GM19035 (cell line): ENCODE results near the gene CCDC9.

ENCODE experiments used
- ATAC-seq: cut with Tn5 transposase; IDR thresholded peaks from one replicate; pipeline ENCODE4 v1.9.1; 2021; ENCODE audit not compliant: unreplicated experiment

The CCDC9 gene

GRCh38 chr19:47255879-47256692, at the start of gene CCDC9:
CCDC9 (plus strand) TSS chr19:47256525; CDS start chr19:47258401, 1,876 bp downstream.
- peak; percentile 50 for ATAC-seq

DNA sequence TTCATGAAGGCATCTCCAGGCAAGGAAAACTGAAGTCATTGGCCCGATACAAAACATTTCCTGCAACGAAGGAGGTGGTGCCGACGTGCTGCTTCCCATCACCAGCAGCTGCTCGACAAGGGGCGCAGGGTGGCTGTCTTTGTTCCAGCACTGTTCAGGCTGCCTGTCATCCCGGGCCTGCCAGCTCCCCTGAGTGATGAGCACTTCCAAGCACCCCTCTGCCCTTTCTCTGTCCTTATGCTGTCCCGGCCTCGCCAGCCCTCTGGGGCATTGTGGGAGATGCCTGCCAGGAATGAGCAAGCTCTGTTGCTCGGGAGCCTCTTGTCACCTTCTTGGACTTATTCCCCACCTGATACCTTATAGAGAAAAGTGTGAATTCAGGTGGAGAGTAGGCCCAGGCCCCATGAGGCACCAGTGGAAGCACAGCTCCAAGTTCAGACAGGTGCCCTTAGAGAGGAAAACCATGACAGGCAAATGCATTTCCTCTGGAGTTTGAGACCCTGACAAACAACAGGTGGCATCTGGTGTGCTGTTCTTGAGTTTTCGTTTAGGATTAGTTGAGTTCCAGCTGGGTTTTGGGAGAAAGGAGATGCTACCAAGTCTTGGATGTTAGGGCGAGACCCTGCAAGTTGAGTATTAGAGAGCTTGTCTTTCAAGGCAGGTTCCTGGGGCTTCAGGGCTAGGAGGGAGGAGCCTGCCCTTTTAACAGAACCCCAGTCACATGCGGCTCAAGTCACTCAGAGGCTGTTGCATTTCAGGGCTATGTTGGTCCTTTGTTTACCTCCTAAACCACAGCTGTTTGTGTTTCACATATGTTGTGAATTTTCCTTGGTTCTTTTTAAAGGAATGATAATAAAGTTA, 46.8 kb upstream of the CCDC9 start:
- ATAC-seq = no peak

DNA sequence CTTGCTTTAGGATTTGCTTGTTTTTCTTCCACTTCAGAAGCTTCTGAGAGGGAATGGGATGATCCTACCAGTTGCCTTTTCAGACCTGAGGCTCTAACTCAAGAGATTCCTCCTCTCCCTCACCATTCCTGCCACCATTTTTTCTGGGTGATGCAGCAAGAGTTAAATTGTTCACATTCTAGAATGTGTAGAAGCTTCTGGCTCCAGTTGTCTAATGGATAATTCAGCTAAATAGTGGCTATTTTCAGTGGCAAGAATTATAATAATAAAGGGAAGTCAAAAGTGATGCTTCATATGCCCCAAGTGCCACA, 46.2 kb upstream of the CCDC9 start:
- no peak for ATAC-seq

- no peak for ATAC-seq
Observed at GRCh38 chr19:47210689-47211316, 45.5 kb upstream of the CCDC9 start.

- ATAC-seq = no peak
Observed at GRCh38 chr19:47215581-47215980, 40.7 kb upstream of the CCDC9 start.

GRCh38 chr19:47221080-47221841, 35.1 kb upstream of the CCDC9 start:
- no peak for ATAC-seq

DNA sequence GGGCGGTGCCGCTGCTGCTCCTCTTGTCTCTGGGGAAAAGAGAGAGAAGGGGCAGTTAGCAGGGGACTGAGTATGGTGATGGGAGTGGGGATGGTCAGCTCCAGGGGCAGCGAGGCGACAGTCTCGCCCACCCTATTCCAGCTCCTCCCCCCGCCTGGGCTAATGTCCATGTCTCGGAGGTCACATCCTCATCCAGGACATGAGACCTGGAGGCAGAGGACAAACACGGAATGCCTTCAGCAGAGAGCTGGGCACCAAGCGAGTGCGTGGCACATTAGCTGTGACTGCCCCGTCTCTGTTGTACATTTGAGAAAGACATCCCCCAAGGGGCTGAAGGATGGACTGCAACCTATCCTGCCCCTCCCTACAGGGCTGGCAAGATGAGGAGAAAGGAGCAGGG, 34.4 kb upstream of the CCDC9 start:
- ATAC-seq = no peak

DNA sequence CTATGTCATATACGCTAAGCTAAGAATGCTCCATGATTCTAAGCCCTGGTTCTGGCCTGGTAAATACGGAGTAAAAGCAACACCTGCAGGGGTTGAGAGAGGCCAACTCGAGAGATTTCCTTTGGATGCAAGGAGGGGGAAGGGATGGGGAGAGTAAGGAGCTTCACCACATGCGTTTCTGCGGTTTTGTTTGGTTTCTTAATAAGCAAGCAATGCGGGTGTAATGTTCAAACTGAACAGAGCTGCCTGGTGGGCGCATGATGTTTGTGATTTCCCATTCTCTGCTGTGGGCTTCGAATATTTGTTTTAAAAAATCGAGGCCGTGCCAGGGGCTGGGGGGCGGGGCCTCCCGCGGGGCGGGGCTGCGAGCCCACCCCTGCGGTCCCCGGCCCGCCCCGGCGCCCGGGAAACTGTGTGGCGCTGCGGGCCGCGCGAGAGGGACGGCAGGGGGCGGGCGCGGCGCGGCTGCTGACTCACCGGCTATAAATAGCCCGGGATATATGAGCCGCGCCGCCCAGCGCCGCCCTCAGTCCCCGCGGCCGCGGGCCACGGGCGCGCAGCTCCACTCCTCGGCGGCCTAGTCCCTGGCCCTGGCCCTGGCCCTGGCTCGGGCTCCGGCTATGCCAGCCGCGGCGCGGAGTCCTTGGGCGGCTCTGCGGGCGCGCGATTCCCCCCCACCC, 30.4 kb upstream of the CCDC9 start:
- peak; percentile 46 for ATAC-seq

- ATAC-seq = no peak
Observed at GRCh38 chr19:47226426-47227351, 29.6 kb upstream of the CCDC9 start.

DNA sequence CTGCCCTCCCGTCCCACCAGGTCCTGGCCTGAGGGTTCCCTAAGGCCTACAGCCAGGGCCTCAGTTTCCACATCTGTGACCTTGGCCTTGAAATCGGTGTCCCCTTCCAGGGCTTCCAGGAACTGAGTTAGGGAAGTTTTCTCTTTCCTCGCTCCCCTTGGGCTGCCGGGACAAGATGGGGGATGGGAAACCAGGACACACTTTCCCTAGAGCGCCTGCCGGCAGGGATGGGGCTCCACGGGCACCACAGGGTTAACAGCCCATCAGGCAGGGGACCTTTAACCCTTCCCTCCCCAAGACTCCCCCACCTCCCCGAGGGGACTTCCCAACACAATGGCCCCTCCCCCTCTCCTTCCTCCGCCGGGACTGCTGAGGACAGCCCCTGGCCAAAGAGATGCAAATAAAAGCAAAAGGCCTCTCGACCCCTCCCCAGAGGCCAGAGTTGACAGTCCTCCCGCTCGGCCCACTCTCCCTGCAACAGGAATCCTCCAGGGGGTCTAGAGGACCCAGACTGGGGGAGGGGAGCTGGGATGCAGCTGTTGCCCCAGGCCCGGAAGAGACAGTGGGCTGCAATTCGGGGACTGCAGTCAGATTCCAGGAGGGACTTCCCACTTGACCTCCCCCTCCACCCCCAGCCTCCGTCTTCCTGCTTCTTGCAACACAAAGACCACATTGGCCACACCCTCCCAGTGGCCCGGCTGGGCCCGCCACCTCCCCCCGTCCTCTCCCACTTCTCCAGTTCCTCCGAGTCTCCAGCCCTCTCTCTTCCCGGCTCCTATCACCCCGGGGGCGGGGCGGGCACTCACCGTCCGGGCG, 28.8 kb upstream of the CCDC9 start:
- no peak for ATAC-seq

- ATAC-seq = no peak
Observed at GRCh38 chr19:47228168-47228936, 28.0 kb upstream of the CCDC9 start.

DNA sequence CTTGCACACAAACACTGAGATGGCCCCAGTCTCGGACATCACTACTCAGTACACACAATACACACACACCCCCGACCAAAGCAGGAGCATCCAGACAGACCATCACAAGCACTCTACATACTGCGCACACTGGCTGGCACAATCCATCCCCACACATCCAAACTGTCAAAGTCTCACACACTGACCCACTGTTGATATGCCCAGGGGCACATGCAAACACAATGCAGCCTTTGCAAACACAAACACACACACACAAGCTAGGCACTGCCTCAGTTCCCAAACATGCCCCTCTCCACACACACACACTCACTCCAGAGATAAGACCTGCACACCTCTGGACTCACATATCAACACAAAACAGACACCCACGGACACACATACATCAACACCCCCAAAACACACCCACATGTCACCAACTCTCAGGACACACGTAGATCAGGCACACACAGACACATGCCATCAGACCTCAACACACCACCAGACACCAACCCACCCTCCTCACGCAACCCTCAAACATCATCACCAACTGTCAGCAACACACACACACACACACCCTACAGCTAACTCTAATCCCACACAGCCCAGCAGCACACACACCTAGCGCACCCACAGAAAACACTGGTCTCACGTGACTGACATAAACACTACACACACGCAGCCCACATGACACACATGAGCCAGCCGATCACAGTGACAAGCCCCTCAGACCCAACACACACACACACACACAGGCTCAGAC, 27.2 kb upstream of the CCDC9 start:
- no peak for ATAC-seq

DNA sequence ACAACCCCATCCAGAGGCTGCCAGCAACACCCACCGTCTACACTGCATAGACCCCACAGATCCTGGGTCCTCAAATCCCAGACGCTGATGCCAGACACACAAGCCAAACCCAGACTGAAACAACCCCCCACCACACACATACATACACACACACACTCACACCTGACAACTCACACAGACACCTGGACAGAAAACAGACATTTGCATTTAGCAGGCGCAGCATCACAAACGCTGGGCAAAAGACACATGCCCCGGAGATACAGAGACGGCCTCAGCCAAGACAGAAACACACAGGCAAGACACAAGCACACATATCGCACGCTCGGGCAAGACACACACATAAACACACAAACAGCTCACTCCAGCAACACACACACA, 26.7 kb upstream of the CCDC9 start:
- no peak for ATAC-seq

DNA sequence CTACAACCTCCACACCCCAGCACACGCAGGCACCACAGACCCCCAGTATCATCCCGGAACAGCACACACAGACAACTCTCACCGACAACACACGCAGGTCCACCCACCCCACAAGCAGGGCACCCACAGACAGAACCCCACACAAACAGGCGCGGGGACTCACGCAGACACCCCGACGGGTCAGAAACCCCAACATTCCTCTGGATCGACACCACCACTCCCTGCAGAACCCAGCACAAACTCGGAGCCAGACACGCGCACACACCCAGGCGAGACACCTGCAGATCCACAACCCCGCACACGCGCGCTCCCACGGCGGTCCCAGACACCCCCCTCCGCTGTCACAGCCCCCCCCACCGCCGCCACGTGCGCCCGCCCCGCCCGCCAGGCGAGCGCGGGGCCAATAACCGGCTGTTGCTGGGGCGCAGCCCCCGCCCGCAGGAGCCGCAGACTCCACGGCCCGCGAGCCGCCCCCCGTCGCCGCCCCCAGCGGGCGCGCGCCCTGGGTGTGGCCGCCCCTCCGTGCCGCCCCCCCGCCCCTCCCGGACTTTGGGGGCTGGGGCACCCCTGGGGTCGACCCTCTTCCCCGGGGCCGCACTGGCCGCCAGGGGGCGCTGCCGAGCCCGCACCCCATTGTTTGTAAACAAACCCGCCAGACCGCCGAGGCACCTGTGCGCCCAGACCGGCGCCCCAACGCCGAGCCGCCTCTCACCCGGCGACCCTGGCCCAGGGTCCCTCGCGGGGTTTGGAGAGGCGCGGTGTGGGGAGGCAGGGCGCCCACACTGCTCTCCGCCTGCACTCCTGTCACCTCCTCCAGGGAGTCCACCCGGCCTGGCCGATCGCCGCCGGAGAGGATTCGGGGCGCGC, 26.0 kb upstream of the CCDC9 start:
- no peak for ATAC-seq

DNA sequence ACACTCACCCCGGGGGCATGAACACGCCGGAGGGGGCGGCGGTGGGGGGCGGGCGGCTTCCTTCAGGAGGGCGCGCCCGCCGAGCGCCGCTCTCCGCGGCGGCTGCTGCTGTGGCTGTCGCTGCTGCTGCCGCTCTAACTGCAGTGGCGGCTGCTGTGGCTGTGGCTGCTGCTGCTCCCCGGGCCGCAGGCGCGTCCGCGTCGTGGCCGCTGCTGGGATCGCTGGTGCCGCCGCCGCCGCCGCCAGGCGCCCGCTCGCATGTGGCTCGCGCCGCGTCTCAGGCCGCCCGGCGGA, 25.5 kb upstream of the CCDC9 start, which contains the start of gene BBC3:
Gene BBC3, minus strand, starts transcription at position 279 of the 294 bp plus-strand sequence. CDS start 2,768 bp downstream, outside the sequence.
- ATAC-seq = no peak
